Central memory CD8-positive, alpha-beta T cell (primary cell): ENCODE measurements around the gene ADAT1.
"Not testable (repeated sequence)": the region's sequence is repeated elsewhere in the genome, so short reads cannot be mapped to it uniquely, and the experiment has no call there.

Source experiments
- ATAC-seq: fragments of 150-1000 bp; cut with Tn5 transposase; replicated peaks from 2 replicates; pipeline ENCODE4 v1.10.0; 2022; ENCODE audit warnings: mild to moderate bottlenecking, moderate FRiP score, moderate number of reproducible peaks; ENCODE audit not compliant: poor library complexity, severe bottlenecking; ENCODE audit errors: extremely low read depth
- DNase-seq, 2 donors: peaks; one replicate each; pipeline ENCODE4 v3.0.0; 2021; ENCODE audit warnings: low spot score in 2 of 2
- H3K27ac Mint-ChIP-seq: one replicate; pipeline ENCODE4 v1.8.0; 2022; ENCODE audit warnings: low read depth, mild to moderate bottlenecking, moderate library complexity, mixed read lengths
- H3K27me3 Mint-ChIP-seq: one replicate; pipeline ENCODE4 v1.8.0; 2022; ENCODE audit warnings: mixed read lengths
- H3K36me3 Mint-ChIP-seq: one replicate; pipeline ENCODE4 v1.8.0; 2022; ENCODE audit warnings: mild to moderate bottlenecking, moderate library complexity, mixed read lengths; ENCODE audit not compliant: insufficient read depth
- H3K4me1 Mint-ChIP-seq: one replicate; pipeline ENCODE4 v1.8.0; 2022; ENCODE audit warnings: mixed read lengths
- H3K4me3 Mint-ChIP-seq: one replicate; pipeline ENCODE4 v1.8.0; 2022; ENCODE audit warnings: mild to moderate bottlenecking, moderate library complexity, mixed read lengths
- H3K9me3 Mint-ChIP-seq: one replicate; pipeline ENCODE4 v1.8.0; 2022; ENCODE audit warnings: mixed read lengths

ADAT1 gene

DNA sequence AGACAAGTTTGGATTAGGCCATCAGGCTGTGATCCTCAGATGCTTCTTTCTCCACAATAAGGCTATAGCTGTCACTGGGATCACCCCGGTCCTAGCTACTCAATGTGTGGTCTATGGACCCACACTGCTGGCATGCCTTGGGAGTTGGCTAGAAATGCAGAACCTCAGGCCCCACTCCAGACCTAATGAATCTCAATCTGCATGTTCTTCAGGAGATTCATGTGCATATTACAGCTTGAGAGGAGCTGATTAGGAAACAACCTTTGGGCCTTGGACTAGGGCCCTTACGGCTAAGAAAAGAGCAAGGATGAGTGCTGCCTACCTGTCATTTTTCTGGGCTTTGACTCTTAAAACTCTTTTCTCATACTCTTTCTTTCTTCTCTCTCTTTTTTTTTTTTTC lies 7.5 kb downstream of the ADAT1 start:
- Mint-ChIP-seq H3K27ac (peak overlapping the region; percentile 97), H3K9me3 (no peaks in the 10 kb centered on the region), H3K4me1 (peaks cover 41% of the 10 kb centered on the region), H3K4me3 (peak overlapping the region; percentile 70), H3K27me3 (no peaks in the 10 kb centered on the region), H3K36me3 (peaks cover 56% of the 10 kb centered on the region)
- DNase-seq (no peak), ATAC-seq (no peak)

DNA sequence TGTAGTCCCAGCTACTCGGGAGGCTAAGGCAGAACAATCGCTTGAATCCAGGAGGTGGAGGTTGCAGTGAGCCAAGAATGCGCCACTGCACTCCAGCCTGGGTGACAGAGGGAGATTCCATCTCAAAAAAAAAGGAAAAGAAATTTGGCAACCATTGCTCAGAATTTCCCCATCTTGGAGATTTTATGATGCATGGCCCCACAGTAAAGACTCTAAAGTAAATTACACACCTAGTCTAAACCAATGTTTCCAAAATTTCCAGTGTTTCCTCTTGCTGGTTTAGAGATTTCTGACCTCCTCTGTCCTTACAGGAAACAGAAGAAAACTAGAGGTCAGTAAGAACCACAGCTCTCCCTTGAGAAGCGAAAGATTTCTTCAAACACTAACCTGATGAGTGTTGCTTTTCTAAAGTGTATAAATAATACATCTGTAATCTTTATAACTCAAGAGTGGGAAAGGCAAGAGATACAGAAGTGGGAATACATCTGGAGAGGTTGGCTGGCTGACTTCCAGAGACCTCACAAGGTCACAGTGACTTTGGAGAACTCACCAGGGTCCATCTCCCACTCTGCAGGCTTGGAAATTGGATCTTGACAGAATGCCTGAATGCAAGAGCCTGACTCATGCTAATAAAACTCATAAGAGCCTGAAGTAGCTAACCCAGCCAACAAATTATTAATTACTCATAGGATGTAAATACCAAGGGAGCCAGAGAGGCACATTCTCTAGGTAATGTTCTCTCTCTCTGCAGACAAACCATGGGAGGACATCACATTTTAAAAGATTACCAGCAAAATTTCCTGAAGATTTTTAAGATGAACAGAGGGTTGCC lies 8.8 kb downstream of the ADAT1 start:
- Mint-ChIP-seq H3K4me1 (peaks cover 33% of the 10 kb centered on the region), H3K27ac (peak overlapping the region; percentile 51), H3K9me3 (no peaks in the 10 kb centered on the region), H3K27me3 (no peaks in the 10 kb centered on the region), H3K36me3 (peaks cover 55% of the 10 kb centered on the region), H3K4me3 (peak overlapping the region; percentile 6)
- ATAC-seq (no peak), DNase-seq (no peak)

DNA sequence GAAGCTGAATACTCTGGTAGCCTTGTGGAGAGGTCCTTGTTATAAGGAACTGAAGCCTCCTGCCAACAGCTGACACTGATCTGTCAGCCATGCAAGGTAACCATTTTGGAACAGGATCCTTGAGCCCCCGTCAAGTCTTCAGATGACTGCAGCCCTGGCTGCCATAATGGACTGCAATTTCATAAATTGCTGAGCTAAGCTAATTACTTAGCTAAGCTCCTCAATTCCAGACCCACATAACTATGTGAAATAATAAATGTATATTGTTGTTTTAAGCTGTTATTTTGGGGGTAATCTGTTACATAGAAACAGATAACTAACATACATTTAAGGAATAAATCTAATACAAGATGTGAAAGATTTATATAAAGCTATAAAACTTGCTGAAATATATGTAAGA lies 16.6 kb downstream of the ADAT1 start:
- peaks cover 64% of the 10 kb centered on the region for H3K36me3 Mint-ChIP-seq
- no peak for ATAC-seq
- H3K9me3 Mint-ChIP-seq: peaks cover 7% of the 10 kb centered on the region
- no peak overlapping the region for H3K27ac Mint-ChIP-seq
- no peaks in the 10 kb centered on the region for H3K27me3 Mint-ChIP-seq
- H3K4me1 Mint-ChIP-seq: peaks cover 6% of the 10 kb centered on the region
- no peak overlapping the region for H3K4me3 Mint-ChIP-seq
- DNase-seq: no peak

DNA sequence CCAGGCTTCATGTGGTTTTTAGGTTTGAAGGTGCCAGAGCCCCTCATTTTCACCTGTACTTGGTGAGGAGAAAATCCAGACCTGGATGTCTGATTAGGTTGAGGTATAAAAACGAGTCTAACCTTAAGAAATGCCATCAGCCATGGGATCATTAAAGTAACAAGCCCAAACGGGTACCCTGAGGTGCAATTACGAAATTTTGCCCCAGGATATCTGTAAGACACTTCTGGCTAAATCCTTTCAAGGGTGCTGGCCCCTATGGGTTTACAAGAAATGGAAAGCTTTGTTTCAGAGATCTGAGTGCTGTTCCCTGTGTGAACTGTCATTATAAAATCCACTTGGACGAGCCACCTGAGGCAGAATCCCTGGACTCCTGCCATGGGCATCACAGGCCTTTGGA lies 19.8 kb downstream of the ADAT1 start:
- Mint-ChIP-seq H3K27ac (no peak overlapping the region), H3K9me3 (peaks cover 7% of the 10 kb centered on the region), H3K27me3 (no peaks in the 10 kb centered on the region), H3K36me3 (peaks cover 66% of the 10 kb centered on the region), H3K4me3 (no peak overlapping the region), H3K4me1 (peaks cover 6% of the 10 kb centered on the region)
- ATAC-seq: no peak
- DNase-seq: no peak

DNA sequence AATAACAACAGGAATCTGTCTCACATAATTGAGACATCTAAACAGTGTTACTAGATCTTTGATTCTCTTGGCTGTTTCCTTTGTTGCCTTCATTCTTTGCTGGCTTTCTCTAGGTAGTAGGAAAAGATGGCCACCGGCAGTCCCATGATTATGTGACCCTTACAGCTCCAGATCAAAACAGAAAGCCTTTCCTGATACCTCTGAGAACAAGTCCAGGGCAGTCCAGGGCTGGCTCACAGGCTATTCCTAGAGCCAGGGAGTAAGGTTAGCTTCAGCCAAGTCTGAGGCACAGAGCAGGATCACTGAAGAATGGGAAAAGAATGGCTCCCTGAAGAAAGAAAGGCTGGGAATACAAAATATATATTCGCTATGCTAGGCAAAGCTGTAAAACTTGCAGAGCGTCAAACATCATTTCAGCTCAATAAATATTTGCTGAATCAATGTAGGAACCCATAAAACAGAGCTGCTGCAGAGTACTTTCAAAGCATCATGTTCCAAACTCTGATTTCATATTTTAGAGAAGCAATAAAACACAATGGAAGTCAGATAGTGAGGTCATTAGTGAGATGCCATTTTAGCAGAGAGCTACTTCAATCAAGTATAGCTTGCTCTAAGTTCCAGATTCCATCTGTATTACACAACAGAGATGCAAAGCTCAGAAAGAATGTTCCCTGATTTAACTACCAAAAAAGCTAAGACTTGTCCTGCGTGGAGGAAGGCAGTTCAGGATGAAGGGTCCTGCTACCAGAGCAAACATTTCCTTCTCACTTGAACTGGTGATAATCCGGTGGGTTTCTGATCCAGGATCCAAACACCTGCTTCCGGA lies 23.4 kb downstream of the ADAT1 start:
- DNase-seq (no peak), ATAC-seq (no peak)
- Mint-ChIP-seq H3K4me1 (peaks cover 5% of the 10 kb centered on the region), H3K36me3 (peaks cover 57% of the 10 kb centered on the region), H3K9me3 (peaks cover 7% of the 10 kb centered on the region), H3K27ac (no peak overlapping the region), H3K27me3 (no peaks in the 10 kb centered on the region), H3K4me3 (no peak overlapping the region)

DNA sequence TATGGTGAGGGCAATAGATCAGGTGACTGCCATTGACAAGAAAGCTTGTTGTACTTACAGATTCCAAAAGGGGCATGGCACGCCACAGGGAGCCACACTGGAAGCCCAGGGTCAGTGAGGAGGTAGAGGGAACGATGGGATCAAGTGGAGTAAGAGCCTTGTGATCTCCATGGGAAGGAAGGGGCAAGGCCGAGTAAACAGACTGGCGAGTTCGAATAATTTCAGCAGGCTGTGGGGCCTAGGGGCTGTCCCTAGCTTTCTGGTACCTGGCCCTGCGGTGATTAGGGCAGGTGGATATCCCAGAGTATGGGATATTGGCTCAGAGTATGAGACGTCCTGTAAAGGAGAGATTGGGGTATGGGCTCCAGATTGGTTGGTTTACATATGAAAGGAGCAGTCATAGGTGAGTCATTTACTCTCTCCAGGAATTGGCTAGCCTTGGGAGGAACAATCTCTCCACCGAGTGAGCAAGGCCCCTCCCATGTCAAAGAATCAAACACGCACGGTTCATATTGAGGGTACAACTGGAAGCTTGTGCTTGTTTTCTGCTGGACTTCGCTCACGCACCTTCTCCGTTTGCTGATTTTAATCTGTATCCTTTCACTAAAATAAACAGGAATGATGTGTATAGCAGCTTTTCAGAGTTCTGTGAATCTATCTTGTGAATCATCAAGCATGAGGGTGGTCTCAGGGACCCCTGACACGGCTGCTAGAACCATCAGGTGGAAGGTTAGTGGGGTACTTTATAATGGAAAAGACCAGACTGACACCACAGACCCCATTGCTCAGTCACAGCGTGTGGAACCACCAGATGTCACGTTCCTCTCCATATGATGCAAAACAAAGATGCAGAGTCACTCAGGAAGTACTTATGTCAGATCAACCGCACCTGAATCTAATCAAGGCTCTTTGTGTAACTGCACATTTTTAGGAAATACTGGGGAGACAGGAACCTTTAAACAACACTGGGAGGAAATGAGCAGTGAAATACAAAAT lies 29.0 kb downstream of the ADAT1 start:
- DNase-seq (no peak), ATAC-seq (no peak)
- H3K27me3 Mint-ChIP-seq: no peaks in the 10 kb centered on the region
- H3K27ac Mint-ChIP-seq: no peak overlapping the region
- peaks cover 5% of the 10 kb centered on the region for H3K4me1 Mint-ChIP-seq
- H3K9me3 Mint-ChIP-seq: no peaks in the 10 kb centered on the region
- H3K4me3 Mint-ChIP-seq: no peak overlapping the region
- H3K36me3 Mint-ChIP-seq: peaks cover 23% of the 10 kb centered on the region

DNA sequence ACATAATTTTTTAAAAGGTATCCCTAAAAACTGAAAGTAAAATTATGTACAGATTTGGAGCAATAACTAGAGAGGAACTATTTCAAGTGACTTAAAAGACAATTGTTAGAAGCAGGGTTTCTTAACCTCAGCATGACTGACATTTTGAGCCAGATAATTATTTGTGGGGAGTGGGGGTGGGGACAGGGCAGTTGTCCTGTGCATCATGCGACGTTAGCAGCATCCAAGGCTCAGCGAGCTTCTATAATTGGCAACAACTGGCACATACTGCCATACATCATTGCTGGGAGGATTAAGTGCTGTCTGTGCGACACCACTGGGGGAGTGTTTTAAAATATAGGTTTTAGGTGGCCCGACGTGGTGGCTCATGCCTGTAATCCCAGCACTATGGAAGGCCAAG lies 29.8 kb downstream of the ADAT1 start:
- H3K36me3 Mint-ChIP-seq: peaks cover 25% of the 10 kb centered on the region

DNA sequence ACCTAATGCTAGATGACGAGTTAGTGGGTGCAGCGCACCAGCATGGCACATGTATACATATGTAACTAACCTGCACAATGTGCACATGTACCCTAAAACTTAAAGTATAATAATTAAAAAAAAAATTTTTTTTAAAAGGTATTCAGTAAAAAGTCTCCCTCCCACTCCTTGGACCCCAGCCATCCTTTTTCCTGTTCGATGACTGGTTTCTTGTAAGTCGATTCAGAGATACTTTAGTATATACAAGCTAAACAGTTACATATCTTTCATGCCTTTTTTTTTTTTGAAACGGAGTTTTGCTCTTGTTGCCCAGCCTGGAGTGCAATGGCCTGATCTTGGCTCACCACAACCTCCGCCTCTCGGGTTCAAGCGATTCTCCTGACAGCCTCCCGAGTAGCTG lies 31.2 kb downstream of the ADAT1 start:
- not testable (repeated sequence) for H3K27me3 Mint-ChIP-seq, H3K4me1 Mint-ChIP-seq, DNase-seq, H3K4me3 Mint-ChIP-seq, H3K27ac Mint-ChIP-seq, ATAC-seq, H3K9me3 Mint-ChIP-seq
- H3K36me3 Mint-ChIP-seq: peaks cover 17% of the 10 kb centered on the region

More for the DNA sequence above, 29.8 kb downstream of the ADAT1 start:
- Mint-ChIP-seq H3K4me3 (no peak overlapping the region), H3K4me1 (peaks cover 5% of the 10 kb centered on the region), H3K27ac (no peak overlapping the region), H3K9me3 (no peaks in the 10 kb centered on the region), H3K27me3 (no peaks in the 10 kb centered on the region)
- DNase-seq (no peak), ATAC-seq (no peak)

DNA sequence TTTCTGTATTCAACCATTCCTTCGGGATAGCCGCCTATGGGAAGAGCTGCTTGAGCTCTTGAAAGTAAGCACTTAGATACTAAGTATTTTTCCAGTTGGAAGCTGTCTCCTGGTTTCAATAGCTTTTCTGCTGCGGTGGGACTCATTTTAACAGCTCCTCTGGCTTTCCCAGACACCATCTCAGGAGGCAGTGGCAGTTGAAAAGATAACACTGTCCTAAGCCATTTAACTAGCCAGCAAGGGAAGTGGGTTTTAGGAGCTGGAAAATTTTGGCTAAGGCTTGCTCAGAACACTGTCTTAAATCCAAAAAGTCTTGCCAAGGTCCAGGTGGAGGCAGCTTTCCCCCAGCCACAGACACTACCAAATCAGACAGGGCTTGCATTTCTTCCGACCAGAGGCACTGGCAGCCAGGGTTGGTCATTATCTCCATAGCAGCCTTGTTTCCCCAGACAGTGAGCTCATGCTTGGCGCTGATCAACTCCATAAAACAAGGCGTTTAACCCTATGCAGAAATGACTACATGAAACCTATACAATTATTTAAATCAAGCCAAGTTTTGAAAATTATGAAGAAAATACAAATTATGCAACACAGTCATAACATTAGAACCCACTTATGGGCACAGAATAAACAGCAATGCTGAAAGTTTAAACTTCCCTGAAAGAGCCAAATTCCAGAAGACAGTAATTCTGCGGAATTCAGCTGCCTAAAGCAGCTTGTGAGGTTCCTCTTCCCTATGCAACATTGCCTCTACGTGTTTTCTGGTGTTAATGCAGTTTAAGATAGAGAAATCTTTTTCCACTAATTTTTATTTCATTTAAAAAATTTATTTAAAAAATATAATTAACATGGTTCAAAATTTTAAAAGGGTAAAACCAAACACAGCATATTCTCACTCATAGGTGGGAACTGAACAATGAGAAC lies 31.9 kb downstream of the ADAT1 start:
- H3K4me3 Mint-ChIP-seq: no peak overlapping the region
- H3K4me1 Mint-ChIP-seq: no peaks in the 10 kb centered on the region
- H3K27ac Mint-ChIP-seq: no peak overlapping the region
- no peaks in the 10 kb centered on the region for H3K27me3 Mint-ChIP-seq
- no peaks in the 10 kb centered on the region for H3K9me3 Mint-ChIP-seq
- peaks cover 17% of the 10 kb centered on the region for H3K36me3 Mint-ChIP-seq
- DNase-seq: no peak
- no peak for ATAC-seq

DNA sequence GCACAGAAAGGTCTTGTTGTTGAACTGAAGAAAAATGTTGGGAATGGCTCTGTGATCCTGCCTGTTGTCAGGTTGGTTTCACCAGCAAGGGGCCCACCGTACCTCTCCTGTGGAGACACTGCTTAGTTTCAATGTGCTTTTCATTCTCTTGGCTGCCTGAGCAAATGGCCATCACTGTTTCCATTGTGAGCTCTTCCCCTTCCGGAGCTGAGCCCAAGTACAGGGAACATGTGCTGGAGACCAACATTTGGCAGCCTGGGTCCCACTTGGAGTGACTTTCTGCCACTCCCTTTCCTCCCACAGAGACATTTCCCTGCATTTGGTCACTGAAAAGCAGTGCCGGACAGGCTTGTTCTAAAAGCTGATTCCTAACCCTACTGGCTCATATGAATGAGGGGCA lies 33.8 kb downstream of the ADAT1 start:
- no peaks in the 10 kb centered on the region for H3K27me3 Mint-ChIP-seq
- peaks cover 11% of the 10 kb centered on the region for H3K36me3 Mint-ChIP-seq
- no peaks in the 10 kb centered on the region for H3K9me3 Mint-ChIP-seq
- H3K4me3 Mint-ChIP-seq: no peak overlapping the region
- H3K4me1 Mint-ChIP-seq: peaks cover 13% of the 10 kb centered on the region
- no peak overlapping the region for H3K27ac Mint-ChIP-seq
- DNase-seq (no peak), ATAC-seq (no peak)

DNA sequence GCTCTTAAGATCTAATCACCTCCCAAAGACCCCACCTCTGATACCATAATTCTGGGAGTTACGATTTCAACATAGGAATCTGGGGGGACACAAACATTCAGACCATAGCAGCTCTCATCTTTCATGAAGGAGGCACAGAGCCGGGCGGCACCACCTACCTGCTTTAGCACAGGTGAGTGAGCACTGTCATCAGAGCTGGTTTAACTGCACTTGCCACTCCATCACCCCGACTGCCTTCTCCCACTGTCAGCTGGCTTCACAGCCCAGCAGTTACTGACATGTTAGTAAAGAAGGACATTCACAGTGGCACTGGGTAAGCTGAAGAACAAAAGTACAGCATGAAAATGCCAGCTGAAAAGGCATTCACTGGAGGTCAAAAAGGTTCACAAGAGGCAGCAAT lies 34.4 kb downstream of the ADAT1 start:
- peaks cover 14% of the 10 kb centered on the region for H3K36me3 Mint-ChIP-seq
- no peak overlapping the region for H3K27ac Mint-ChIP-seq
- H3K9me3 Mint-ChIP-seq: no peaks in the 10 kb centered on the region
- DNase-seq: no peak
- H3K4me1 Mint-ChIP-seq: peaks cover 17% of the 10 kb centered on the region
- H3K27me3 Mint-ChIP-seq: no peaks in the 10 kb centered on the region
- no peak overlapping the region for H3K4me3 Mint-ChIP-seq
- no peak for ATAC-seq
